ENCODE results near the gene CLDN34. TPM values are rescaled to one million over a fixed set of nuclear protein-coding genes. Genes with fewer than 3 reads are reported as not detected.

Gene CLDN34
- total and polyA plus RNA-seq, 2 of the 13 experiments (the other 11 are each of a cell fraction or from before 2014, with no cell fraction given) = not detected

GRCh38 chrX:9983441-9983840 is 16.3 kb downstream of the CLDN34 start:
- H2AFZ ChIP-seq (ENCODE audit: low read length) = no peak overlapping the region
- H3K27ac ChIP-seq (ENCODE audit: extremely low read length, insufficient read depth, low read length) = no peak overlapping the region
- POLR2A ChIA-PET = no interaction called here
- in situ Hi-C loops (cut with HindIII; ENCODE audit: extremely low pct_ligation_motif_present, low pct_unique_long_range_greater_than_20kb) (no loop called here), intact Hi-C loops (cut with micrococcal nuclease; ENCODE audit: unreplicated experiment) (loop anchor here (10.0 kb wide), 1 partner anchor 109 kb away; no protein-coding TSS in a partner anchor)
- H3K4me1 ChIP-seq (ENCODE audit: insufficient read depth, low read length) = peaks cover 35% of the 10 kb centered on the region
- no peak overlapping the region for H3K9ac ChIP-seq (ENCODE audit: insufficient read depth, low read depth, low read length)
- no TSS peak for BruUV-seq (replicated peaks)
- WGBS (ENCODE audit: low lambda C conversion rate) = 96% methylated on average over 9 of the region's 18 CpGs
- H4K20me1 ChIP-seq (ENCODE audit: insufficient read depth, low read length) = no peaks in the 10 kb centered on the region
- no peaks in the 10 kb centered on the region for H3K36me3 ChIP-seq (replicated peaks in 1 of 2; ENCODE audit: control insufficient read depth in 1 of 2, insufficient read depth in 2 of 2, low read length in 2 of 2)
- H3K79me2 ChIP-seq (ENCODE audit: insufficient read depth, low read length) = no peaks in the 10 kb centered on the region
- ATAC-seq = no peak
- H3K4me2 ChIP-seq (ENCODE audit: low read depth, low read length) = no peak overlapping the region
- no peaks in the 10 kb centered on the region for H3K27me3 ChIP-seq (ENCODE audit: control insufficient read depth in 1 of 2, insufficient read depth in 2 of 2, low read length in 2 of 2)
- FAIRE-seq = no peak
- DNase-seq (ENCODE audit: low spot score) = no peak
- H3K4me3 ChIP-seq (replicated peaks in 1 of 3; ENCODE audit: insufficient read depth in 1 of 3, low read depth in 2 of 3, low read length in 3 of 3) = no peak overlapping the region
- no peaks in the 10 kb centered on the region for H3K9me3 ChIP-seq (ENCODE audit: low read length)
- CTCF ChIA-PET (ENCODE audit: low intra/inter-chr PET ratio, low total read pairs) = no interaction called here
- no peak for TF ChIP-seq HMG20A (CRISPR knock-in tag; IDR thresholded peaks at IDR 0.05; ENCODE audit: borderline replicate concordance)
- TF ChIP-seq, protein P1, sequence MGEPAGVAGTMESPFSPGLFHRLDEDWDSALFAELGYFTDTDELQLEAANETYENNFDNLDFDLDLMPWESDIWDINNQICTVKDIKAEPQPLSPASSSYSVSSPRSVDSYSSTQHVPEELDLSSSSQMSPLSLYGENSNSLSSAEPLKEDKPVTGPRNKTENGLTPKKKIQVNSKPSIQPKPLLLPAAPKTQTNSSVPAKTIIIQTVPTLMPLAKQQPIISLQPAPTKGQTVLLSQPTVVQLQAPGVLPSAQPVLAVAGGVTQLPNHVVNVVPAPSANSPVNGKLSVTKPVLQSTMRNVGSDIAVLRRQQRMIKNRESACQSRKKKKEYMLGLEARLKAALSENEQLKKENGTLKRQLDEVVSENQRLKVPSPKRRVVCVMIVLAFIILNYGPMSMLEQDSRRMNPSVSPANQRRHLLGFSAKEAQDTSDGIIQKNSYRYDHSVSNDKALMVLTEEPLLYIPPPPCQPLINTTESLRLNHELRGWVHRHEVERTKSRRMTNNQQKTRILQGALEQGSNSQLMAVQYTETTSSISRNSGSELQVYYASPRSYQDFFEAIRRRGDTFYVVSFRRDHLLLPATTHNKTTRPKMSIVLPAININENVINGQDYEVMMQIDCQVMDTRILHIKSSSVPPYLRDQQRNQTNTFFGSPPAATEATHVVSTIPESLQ (CRISPR knock-in tag; conservative IDR thresholded peaks at IDR 0.05) = no peak
- TF ChIP-seq, protein P2, sequence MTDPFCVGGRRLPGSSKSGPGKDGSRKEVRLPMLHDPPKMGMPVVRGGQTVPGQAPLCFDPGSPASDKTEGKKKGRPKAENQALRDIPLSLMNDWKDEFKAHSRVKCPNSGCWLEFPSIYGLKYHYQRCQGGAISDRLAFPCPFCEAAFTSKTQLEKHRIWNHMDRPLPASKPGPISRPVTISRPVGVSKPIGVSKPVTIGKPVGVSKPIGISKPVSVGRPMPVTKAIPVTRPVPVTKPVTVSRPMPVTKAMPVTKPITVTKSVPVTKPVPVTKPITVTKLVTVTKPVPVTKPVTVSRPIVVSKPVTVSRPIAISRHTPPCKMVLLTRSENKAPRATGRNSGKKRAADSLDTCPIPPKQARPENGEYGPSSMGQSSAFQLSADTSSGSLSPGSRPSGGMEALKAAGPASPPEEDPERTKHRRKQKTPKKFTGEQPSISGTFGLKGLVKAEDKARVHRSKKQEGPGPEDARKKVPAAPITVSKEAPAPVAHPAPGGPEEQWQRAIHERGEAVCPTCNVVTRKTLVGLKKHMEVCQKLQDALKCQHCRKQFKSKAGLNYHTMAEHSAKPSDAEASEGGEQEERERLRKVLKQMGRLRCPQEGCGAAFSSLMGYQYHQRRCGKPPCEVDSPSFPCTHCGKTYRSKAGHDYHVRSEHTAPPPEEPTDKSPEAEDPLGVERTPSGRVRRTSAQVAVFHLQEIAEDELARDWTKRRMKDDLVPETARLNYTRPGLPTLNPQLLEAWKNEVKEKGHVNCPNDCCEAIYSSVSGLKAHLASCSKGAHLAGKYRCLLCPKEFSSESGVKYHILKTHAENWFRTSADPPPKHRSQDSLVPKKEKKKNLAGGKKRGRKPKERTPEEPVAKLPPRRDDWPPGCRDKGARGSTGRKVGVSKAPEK (CRISPR knock-in tag; IDR thresholded peaks at IDR 0.05; ENCODE audit: borderline replicate concordance) = no peak
- no peak for TF ChIP-seq EP300 (IDR thresholded peaks at IDR 0.05; ENCODE audit: low read depth in 2 of 2, low read length in 2 of 2)
- no peak for TF ChIP-seq EP300 (CRISPR knock-in tag; IDR thresholded peaks at IDR 0.05; ENCODE audit: borderline replicate concordance)
- TF ChIP-seq ASH2L (IDR thresholded peaks at IDR 0.05; ENCODE audit: insufficient read length, low read depth, low read length) = no peak
- TF ChIP-seq, protein P3, sequence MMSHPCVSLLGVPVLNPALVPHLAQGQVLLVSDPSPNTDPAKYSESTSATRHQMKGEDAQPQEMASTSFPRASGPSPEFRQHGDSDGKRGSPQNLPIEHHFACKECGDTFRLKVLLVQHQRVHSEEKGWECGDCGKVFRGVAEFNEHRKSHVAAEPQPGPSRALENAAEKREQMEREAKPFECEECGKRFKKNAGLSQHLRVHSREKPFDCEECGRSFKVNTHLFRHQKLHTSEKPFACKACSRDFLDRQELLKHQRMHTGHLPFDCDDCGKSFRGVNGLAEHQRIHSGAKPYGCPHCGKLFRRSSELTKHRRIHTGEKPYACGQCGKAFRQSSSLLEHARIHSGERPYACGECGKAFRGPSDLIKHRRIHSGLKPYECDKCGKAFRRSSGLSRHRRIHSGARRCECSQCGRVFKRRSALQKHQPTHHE (CRISPR knock-in tag; IDR thresholded peaks at IDR 0.05; ENCODE audit: borderline replicate concordance) = no peak
- no peak for TF ChIP-seq CENPT (CRISPR knock-in tag; IDR thresholded peaks at IDR 0.05; ENCODE audit: low read depth)
- TF ChIP-seq, protein P4, sequence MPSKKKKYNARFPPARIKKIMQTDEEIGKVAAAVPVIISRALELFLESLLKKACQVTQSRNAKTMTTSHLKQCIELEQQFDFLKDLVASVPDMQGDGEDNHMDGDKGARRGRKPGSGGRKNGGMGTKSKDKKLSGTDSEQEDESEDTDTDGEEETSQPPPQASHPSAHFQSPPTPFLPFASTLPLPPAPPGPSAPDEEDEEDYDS (CRISPR knock-in tag; IDR thresholded peaks at IDR 0.05) = no peak
- no peak for TF ChIP-seq THAP9 (CRISPR knock-in tag; IDR thresholded peaks at IDR 0.05; ENCODE audit: borderline replicate concordance)
- TF ChIP-seq HMGXB4 (CRISPR knock-in tag; IDR thresholded peaks at IDR 0.05; ENCODE audit: borderline replicate concordance in 1 of 2, low read depth in 1 of 2) = no peak
- no peak for TF ChIP-seq JARID2 (CRISPR knock-in tag; IDR thresholded peaks at IDR 0.05; ENCODE audit: insufficient replicate concordance)
